Measurements from ENCODE around the gene MUC6.
"Not testable (repeated sequence)": the region's sequence is repeated elsewhere in the genome, so short reads cannot be mapped to it uniquely, and the experiment has no call there.

Gene MUC6

GRCh38 chr11:1017269-1018005 is 19.1 kb downstream of the MUC6 start:
- Mint-ChIP-seq H3K4me3 (no peak overlapping the region), H3K36me3 (ENCODE audit: insufficient read depth) (peaks cover 2% of the 10 kb centered on the region), H3K27me3 (no peaks in the 10 kb centered on the region), H3K27ac (ENCODE audit: low read depth) (peak overlapping the region; percentile 16), H3K4me1 (peaks cover 23% of the 10 kb centered on the region), H3K9me3 (peaks cover 14% of the 10 kb centered on the region)
- no peak for DNase-seq (ENCODE audit: low spot score in 2 of 2)
- peak; percentile 27 for ATAC-seq (replicated peaks; ENCODE audit: extremely low read depth, poor library complexity, severe bottlenecking)

GRCh38 chr11:1016610-1017126 is 19.9 kb downstream of the MUC6 start:
- H3K4me3 Mint-ChIP-seq; H3K27me3 Mint-ChIP-seq; H3K36me3 Mint-ChIP-seq (ENCODE audit: insufficient read depth); DNase-seq (ENCODE audit: low spot score in 2 of 2); ATAC-seq (replicated peaks; ENCODE audit: extremely low read depth, poor library complexity, severe bottlenecking): not testable (repeated sequence)
- peak overlapping the region; percentile 16 for H3K27ac Mint-ChIP-seq (ENCODE audit: low read depth)
- peaks cover 14% of the 10 kb centered on the region for H3K9me3 Mint-ChIP-seq
- peaks cover 23% of the 10 kb centered on the region for H3K4me1 Mint-ChIP-seq

GRCh38 chr11:1015826-1016545 is 20.5 kb downstream of the MUC6 start:
- Mint-ChIP-seq H3K36me3 (ENCODE audit: insufficient read depth) (peaks cover 2% of the 10 kb centered on the region), H3K27me3 (no peaks in the 10 kb centered on the region), H3K9me3 (peaks cover 14% of the 10 kb centered on the region), H3K4me1 (peaks cover 23% of the 10 kb centered on the region), H3K27ac (ENCODE audit: low read depth) (peak overlapping the region; percentile 16), H3K4me3 (no peak overlapping the region)
- DNase-seq (ENCODE audit: low spot score in 2 of 2) (no peak), ATAC-seq (replicated peaks; ENCODE audit: extremely low read depth, poor library complexity, severe bottlenecking) (no peak)

GRCh38 chr11:1015064-1015463 is 21.5 kb downstream of the MUC6 start:
- ATAC-seq (replicated peaks; ENCODE audit: extremely low read depth, poor library complexity, severe bottlenecking) = no peak
- H3K9me3 Mint-ChIP-seq = peaks cover 14% of the 10 kb centered on the region
- no peaks in the 10 kb centered on the region for H3K27me3 Mint-ChIP-seq
- no peak for DNase-seq (ENCODE audit: low spot score in 2 of 2)
- no peak overlapping the region for H3K27ac Mint-ChIP-seq (ENCODE audit: low read depth)
- no peak overlapping the region for H3K4me3 Mint-ChIP-seq
- peaks cover 23% of the 10 kb centered on the region for H3K4me1 Mint-ChIP-seq
- H3K36me3 Mint-ChIP-seq (ENCODE audit: insufficient read depth) = peaks cover 4% of the 10 kb centered on the region

- ATAC-seq (replicated peaks; ENCODE audit: extremely low read depth, poor library complexity, severe bottlenecking) = no peak
- H3K36me3 Mint-ChIP-seq (ENCODE audit: insufficient read depth) = peaks cover 9% of the 10 kb centered on the region
Observed at GRCh38 chr11:1014276-1014675, 22.2 kb downstream of the MUC6 start.

GRCh38 chr11:1013631-1013935 is 22.9 kb downstream of the MUC6 start:
- DNase-seq (ENCODE audit: low spot score in 2 of 2) = no peak
- H3K9me3 Mint-ChIP-seq = peaks cover 14% of the 10 kb centered on the region
- H3K27ac Mint-ChIP-seq (ENCODE audit: low read depth) = no peak overlapping the region
- no peaks in the 10 kb centered on the region for H3K27me3 Mint-ChIP-seq
- peaks cover 23% of the 10 kb centered on the region for H3K4me1 Mint-ChIP-seq
- peaks cover 9% of the 10 kb centered on the region for H3K36me3 Mint-ChIP-seq (ENCODE audit: insufficient read depth)
- ATAC-seq (replicated peaks; ENCODE audit: extremely low read depth, poor library complexity, severe bottlenecking) = no peak
- no peak overlapping the region for H3K4me3 Mint-ChIP-seq

More at GRCh38 chr11:1014276-1014675, 22.2 kb downstream of the MUC6 start:
- Mint-ChIP-seq H3K4me1 (peaks cover 23% of the 10 kb centered on the region), H3K4me3 (no peak overlapping the region), H3K27ac (ENCODE audit: low read depth) (no peak overlapping the region), H3K27me3 (no peaks in the 10 kb centered on the region), H3K9me3 (peaks cover 14% of the 10 kb centered on the region)
- no peak for DNase-seq (ENCODE audit: low spot score in 2 of 2)

- H3K9me3 Mint-ChIP-seq = peaks cover 14% of the 10 kb centered on the region
- ATAC-seq (replicated peaks; ENCODE audit: extremely low read depth, poor library complexity, severe bottlenecking) = no peak
- peaks cover 18% of the 10 kb centered on the region for H3K4me1 Mint-ChIP-seq
Observed at GRCh38 chr11:1012740-1013630, 23.5 kb downstream of the MUC6 start.

GRCh38 chr11:1012291-1012690 is 24.2 kb downstream of the MUC6 start:
- DNase-seq (ENCODE audit: low spot score in 2 of 2) (no peak), ATAC-seq (replicated peaks; ENCODE audit: extremely low read depth, poor library complexity, severe bottlenecking) (no peak)
- no peak overlapping the region for H3K27ac Mint-ChIP-seq (ENCODE audit: low read depth)
- H3K4me1 Mint-ChIP-seq = peaks cover 11% of the 10 kb centered on the region
- peaks cover 9% of the 10 kb centered on the region for H3K36me3 Mint-ChIP-seq (ENCODE audit: insufficient read depth)
- H3K4me3 Mint-ChIP-seq = no peak overlapping the region
- H3K9me3 Mint-ChIP-seq = peaks cover 9% of the 10 kb centered on the region
- H3K27me3 Mint-ChIP-seq = no peaks in the 10 kb centered on the region

More at GRCh38 chr11:1012740-1013630, 23.5 kb downstream of the MUC6 start:
- H3K4me3 Mint-ChIP-seq = no peak overlapping the region
- H3K27me3 Mint-ChIP-seq = no peaks in the 10 kb centered on the region
- no peak overlapping the region for H3K27ac Mint-ChIP-seq (ENCODE audit: low read depth)
- H3K36me3 Mint-ChIP-seq (ENCODE audit: insufficient read depth) = peaks cover 9% of the 10 kb centered on the region
- no peak for DNase-seq (ENCODE audit: low spot score in 2 of 2)

- Mint-ChIP-seq H3K4me3 (no peak overlapping the region), H3K9me3 (no peaks in the 10 kb centered on the region), H3K4me1 (peaks cover 1% of the 10 kb centered on the region), H3K36me3 (ENCODE audit: insufficient read depth) (peaks cover 10% of the 10 kb centered on the region), H3K27ac (ENCODE audit: low read depth) (no peak overlapping the region), H3K27me3 (no peaks in the 10 kb centered on the region)
- DNase-seq (ENCODE audit: low spot score in 2 of 2) (no peak), ATAC-seq (replicated peaks; ENCODE audit: extremely low read depth, poor library complexity, severe bottlenecking) (no peak)
Observed at GRCh38 chr11:1011320-1011698, 25.2 kb downstream of the MUC6 start.

- peaks cover 12% of the 10 kb centered on the region for H3K36me3 Mint-ChIP-seq (ENCODE audit: insufficient read depth)
- no peaks in the 10 kb centered on the region for H3K4me1 Mint-ChIP-seq
- no peak overlapping the region for H3K4me3 Mint-ChIP-seq
- DNase-seq (ENCODE audit: low spot score in 2 of 2) (no peak), ATAC-seq (replicated peaks; ENCODE audit: extremely low read depth, poor library complexity, severe bottlenecking) (no peak)
- no peak overlapping the region for H3K27ac Mint-ChIP-seq (ENCODE audit: low read depth)
- H3K27me3 Mint-ChIP-seq = no peaks in the 10 kb centered on the region
- no peaks in the 10 kb centered on the region for H3K9me3 Mint-ChIP-seq
Observed at GRCh38 chr11:1010551-1011319, 25.8 kb downstream of the MUC6 start.

GRCh38 chr11:1009991-1010390 is 26.5 kb downstream of the MUC6 start:
- H3K36me3 Mint-ChIP-seq (ENCODE audit: insufficient read depth) = peaks cover 14% of the 10 kb centered on the region

GRCh38 chr11:1009371-1009770 is 27.1 kb downstream of the MUC6 start:
- Mint-ChIP-seq H3K4me3 (no peak overlapping the region), H3K27ac (ENCODE audit: low read depth) (no peak overlapping the region), H3K4me1 (no peaks in the 10 kb centered on the region), H3K27me3 (no peaks in the 10 kb centered on the region), H3K36me3 (ENCODE audit: insufficient read depth) (peaks cover 19% of the 10 kb centered on the region), H3K9me3 (no peaks in the 10 kb centered on the region)
- ATAC-seq (replicated peaks; ENCODE audit: extremely low read depth, poor library complexity, severe bottlenecking) = no peak
- no peak for DNase-seq (ENCODE audit: low spot score in 2 of 2)

More at GRCh38 chr11:1009991-1010390, 26.5 kb downstream of the MUC6 start:
- H3K27ac Mint-ChIP-seq (ENCODE audit: low read depth) = no peak overlapping the region
- no peaks in the 10 kb centered on the region for H3K4me1 Mint-ChIP-seq
- H3K4me3 Mint-ChIP-seq = no peak overlapping the region
- no peak for DNase-seq (ENCODE audit: low spot score in 2 of 2)
- ATAC-seq (replicated peaks; ENCODE audit: extremely low read depth, poor library complexity, severe bottlenecking) = no peak
- no peaks in the 10 kb centered on the region for H3K9me3 Mint-ChIP-seq
- no peaks in the 10 kb centered on the region for H3K27me3 Mint-ChIP-seq
